DMS114 treated with DMSO at 0.1 percent for 48 hours (cell line): ENCODE measurements around the gene SLC30A1.

Source experiments
- DNase-seq: peaks from one replicate; lab custom pipeline; 2025; ENCODE audit not compliant: unreplicated experiment; lab: John Stamatoyannopoulos, UW

The SLC30A1 gene

DNA sequence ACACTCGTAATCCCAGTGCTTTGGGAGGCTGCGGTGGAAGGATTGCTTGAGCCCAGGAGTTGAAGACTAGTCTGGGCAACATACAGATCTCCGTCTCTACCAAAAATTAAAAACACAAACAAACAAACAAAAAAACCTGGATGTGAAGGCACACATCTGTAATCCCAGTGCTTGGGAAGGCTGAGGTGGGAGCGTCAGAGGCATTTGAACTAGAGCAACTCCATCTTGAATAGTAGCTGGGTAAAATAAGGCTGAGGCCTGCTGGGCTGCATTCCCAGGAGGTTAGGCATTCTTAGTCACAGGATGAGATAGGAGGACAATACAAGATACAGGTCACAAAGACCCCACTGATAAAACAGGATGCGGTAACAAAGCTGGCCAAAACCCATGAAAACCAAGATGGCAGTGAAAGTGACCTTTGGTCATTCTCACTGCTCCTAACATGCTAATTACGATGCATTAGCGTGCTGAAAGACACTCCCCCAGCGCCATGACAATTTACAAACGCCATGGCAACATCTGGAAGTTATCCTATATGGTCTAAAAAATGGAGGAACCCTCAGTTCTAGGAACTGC lies 53.8 kb downstream of the SLC30A1 start:
- no peak for DNase-seq

- DNase-seq = no peak
These were observed 54.4 kb downstream of the SLC30A1 start for GRCh38 chr1:211524521-211524920.

DNA sequence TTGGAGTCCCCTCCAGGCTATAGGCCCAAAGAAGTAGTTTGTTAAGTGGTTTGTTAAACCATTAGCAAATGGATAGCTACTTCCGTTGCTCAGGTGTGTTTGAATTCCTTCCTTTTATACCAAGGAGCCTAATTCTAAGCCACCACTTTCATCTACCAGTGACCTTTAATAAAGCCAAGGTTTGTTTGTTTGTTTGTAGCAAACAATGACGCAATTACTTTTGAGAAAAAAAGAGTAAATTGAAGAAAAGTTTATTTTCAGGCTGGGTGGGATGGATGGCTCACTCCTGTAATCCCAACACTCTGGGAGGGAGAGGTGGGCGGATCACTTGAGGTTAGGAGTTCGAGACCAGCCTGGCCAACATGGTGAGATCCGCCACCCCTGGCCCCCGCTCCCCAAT lies 56.2 kb downstream of the SLC30A1 start:
- DNase-seq = no peak
